Inferior parietal cortex (tissue), 1 donor: ENCODE measurements around the gene CDKN2B-AS1.

Experiments used
- DNase-seq: peaks from one replicate; pipeline ENCODE4 v3.0.0-alpha.2; 2016; ENCODE audit errors: extremely low spot score

CDKN2B-AS1 gene

GRCh38 chr9:22117511-22118384, 123.2 kb downstream of the CDKN2B-AS1 start:
- no peak for DNase-seq

DNA sequence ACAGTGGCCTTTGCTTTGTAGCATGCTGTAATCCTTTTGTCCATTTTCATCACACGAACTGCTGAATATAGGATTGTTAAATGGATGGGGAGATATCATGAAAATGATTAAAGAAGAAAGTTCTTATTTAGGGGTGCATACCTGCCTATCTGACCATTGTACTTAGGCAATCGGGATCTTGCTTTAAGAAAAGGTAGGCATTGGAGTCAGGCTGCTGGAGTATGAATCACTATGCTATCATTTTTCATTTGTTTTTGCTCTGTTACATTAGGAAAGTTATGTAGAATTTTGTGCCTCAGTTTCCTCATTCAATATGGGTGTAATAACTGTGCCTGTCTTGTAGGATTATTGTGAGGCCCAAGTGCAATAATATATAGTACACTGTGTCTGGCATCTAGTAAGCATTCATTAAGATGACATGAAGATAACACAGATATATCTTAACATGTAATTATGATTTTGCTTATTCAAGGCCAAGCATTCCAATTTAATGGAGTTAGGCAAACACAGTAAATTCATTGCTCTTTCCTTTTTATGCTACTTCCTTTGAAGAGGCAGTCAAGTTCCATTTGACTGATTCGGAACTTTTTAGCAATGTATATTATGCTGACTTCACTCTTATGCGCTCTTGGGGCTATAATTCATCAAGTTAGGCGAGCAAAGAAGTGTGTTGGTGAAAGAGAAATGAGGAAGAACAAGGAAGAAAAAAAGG, 124.4 kb downstream of the CDKN2B-AS1 start:
- DNase-seq = no peak

DNA sequence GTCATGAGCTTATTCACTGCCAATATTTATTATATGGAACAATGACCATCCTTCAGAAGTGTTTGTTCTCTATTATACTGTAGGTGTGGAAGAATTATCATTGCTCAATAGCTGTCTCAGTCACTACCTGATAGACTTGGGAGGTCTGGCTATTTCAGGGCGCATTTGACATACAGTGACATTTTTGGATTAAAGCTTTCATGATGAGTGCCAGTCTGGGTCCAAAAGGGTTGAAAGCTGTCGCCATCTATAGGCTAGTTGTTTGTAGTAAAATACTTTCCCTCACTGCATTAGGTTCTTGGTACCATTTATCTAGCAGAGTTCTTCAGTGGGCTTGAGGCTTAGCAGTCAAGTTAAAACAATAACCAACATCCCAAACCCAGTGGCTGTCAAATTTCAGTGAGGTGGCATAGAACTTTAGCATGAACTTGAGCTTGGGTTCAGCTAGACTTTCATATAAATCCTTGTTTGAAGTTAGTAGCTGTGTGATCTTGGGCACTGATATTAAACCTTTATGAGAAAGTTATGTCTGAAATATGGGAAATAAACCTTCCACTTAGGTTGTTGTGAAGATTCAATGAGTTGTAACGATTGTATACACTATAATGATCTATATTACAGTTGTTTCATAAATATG, 125.0 kb downstream of the CDKN2B-AS1 start:
- no peak for DNase-seq

GRCh38 chr9:22120159-22120549, 125.6 kb downstream of the CDKN2B-AS1 start:
- DNase-seq = no peak

- no peak for DNase-seq
Measured at GRCh38 chr9:22120595-22120994, 126.0 kb downstream of the CDKN2B-AS1 start.

GRCh38 chr9:22124263-22125011, 129.8 kb downstream of the CDKN2B-AS1 start:
- DNase-seq = no peak

DNA sequence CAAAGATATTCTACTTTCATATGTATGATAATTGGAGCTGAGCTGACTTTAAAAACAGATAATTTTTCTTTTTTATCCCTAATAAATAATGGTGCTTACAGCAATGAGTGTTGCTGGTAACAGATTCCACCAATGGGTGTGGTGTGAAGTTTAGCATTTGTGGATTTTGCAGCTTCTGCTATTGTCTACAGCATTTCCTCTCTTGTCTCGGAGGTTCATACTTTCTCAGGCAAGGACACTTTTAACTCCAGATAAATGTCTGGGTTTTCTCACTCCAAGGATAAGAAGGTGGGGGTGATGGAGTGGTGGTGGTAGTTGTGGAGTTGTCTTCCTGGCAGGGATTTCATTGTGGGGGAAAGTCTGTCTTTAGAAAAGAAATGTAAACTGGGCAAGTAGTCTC, 134.5 kb downstream of the CDKN2B-AS1 start:
- no peak for DNase-seq

DNA sequence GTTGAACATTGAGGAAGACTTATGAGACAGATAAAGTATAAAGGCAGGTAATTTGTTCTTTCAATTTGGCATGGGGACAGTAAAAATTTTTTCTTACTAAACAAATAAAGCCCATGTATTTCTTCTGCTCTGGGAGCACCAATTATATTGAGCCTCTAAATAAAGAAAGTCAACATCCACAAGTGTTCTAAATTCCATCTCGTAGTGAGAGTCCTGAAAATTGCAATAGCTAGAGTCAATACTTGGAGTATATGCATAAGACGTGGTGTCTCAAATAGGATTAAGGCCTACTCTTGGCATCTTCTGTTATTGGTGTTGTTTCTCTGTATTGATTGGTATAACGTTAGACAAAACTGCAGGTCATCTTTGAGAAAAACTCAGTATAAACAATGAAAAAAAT, 135.0 kb downstream of the CDKN2B-AS1 start:
- no peak for DNase-seq

- no peak for DNase-seq
Measured at GRCh38 chr9:22131817-22132216, 137.2 kb downstream of the CDKN2B-AS1 start.

- DNase-seq = no peak
Measured at GRCh38 chr9:22134390-22134789, 139.8 kb downstream of the CDKN2B-AS1 start.

DNA sequence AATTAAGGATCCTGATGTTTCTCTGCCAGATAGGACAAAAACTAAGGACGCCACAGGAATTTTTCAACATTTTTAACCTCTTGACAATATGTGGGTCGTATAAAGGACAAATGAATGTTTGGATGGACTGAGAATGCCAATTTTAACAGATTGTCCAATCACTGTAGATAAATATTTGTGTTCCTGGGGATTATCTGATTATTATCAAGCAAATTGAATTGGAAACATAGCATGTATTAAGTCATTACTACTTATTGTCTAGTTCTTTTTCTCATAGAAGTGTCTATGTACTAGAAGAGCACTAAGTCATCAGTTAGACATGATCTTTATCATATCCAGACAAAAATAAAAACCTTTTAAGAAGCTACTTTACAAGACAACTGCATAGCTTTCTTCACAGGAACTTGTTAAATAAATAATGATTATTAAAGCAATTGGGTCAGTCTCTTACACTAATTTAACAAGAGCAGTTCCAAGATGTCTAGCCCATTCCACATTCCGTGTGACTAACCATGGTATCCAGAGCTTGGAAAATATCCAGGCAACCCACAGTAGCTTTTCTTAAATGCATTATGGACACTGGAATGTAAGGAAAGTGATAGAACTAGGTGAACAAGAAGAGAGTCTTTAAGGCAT, 142.0 kb downstream of the CDKN2B-AS1 start:
- DNase-seq = no peak

DNA sequence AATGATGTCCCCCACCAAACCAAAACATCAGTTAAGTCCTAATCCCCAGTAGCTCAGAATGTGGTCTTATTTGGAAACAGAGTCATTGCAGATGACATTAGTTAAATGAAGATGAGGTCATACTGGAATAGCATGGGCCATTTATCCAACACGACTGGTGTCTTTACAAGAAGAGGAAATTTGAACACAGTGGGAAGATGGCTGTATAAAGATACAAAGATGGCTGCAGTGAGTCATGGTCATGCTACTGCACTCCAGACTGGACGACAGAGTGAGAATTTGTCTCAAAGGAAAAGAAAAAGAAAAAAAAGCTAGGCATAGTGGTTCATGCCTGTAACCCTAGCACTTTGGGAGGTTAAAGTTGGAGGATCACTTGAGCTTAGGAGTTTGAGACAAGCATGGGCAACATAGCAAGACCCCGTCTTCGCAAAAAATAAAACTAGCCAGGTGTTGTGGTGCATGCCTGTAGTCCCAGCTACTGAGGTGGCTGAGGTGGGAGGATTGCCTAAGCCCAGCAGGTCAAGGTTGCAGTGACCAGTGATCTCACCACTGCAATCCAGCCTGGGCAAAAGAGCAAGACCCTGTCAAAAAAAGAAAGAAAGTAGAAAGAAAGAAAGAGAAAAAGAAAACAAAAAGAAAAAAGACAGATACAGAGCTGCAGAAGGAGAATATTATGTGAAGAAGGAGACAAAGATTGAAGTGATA, 144.5 kb downstream of the CDKN2B-AS1 start:
- no peak for DNase-seq

DNA sequence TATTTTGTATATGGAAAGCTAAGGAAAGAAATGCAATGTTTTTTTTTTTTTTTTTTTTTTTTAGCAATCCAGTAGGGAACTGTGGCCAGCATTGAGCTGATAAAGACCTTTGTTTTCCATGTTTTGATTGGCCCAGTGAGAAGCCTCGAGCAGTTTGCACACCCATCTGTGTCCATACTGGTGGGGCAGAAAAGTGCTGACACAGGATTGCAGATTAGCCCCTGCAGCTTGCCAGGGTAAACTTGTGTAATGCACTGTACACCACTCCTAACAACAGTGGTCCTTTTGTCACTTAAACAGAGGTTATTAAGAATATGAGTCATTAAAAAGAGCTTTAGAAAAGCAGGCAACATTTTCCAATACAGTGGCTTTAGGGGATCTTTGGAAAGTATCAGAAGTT, 147.3 kb downstream of the CDKN2B-AS1 start:
- no peak for DNase-seq

DNA sequence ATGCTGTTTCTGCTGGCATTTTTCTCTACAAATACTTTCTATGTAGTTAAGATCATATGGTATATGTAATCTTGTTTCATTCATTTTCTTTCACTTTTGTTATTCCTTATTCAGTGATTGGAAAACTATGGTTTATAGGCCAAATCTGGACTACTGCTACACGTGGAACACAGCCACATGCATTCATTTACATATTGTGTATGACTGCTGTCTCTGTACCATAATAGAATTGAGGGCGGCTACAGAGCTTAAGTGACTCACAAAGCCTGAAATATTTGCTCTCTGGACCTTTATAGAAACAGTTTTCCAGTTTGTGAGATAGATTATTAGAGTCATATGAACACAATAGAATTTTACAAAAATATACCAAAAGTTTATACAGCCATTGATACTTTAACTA, 148.1 kb downstream of the CDKN2B-AS1 start:
- DNase-seq = no peak

- DNase-seq = no peak
Measured at GRCh38 chr9:22143799-22144625, 149.4 kb downstream of the CDKN2B-AS1 start.

DNA sequence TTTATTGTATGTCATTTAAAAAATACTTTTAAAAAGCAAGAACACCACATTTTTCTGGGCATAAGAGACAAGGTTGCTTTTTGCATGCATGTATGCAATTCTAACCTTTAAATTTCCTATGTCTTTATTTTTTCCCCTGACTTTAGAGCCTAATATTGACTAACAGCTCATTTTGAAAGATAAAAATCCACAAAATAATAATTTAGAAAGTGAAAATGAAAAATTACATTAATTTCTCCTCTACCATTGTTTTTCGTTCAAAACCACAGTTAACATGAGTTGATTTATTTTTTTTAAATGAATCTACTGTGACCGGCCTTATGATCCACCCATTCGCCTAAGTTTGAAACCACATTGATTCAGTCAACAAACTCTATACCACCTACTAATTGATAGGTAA, 152.0 kb downstream of the CDKN2B-AS1 start:
- no peak for DNase-seq

GRCh38 chr9:22147813-22148527, 153.4 kb downstream of the CDKN2B-AS1 start:
- no peak for DNase-seq

DNA sequence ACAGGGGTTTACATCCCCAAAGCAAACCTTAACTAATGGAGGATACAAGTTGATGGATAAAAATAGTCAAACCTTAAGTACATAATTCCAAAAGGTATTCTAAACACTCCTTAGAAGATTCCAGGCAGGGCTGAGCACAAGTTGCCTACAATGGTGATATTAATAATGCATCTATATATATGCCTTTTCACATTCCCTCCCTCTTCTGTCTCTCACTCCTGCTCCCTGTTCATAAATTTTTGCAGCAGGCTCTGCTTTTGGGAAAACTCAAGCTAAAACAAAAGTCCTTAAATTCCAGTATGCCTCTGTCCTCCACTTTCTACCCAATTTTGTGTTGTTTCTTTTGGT, 153.9 kb downstream of the CDKN2B-AS1 start:
- DNase-seq = no peak

- DNase-seq = no peak
Measured at GRCh38 chr9:22148876-22149637, 154.5 kb downstream of the CDKN2B-AS1 start.
